HG03469 (cell line): Measurements from ENCODE around the gene ACBD6.

Experiments used
- ATAC-seq: cut with Tn5 transposase; IDR thresholded peaks from one replicate; pipeline ENCODE4 v1.9.1; 2021; ENCODE audit warnings: mild to moderate bottlenecking, moderate library complexity, moderate number of reproducible peaks; ENCODE audit not compliant: unreplicated experiment

The ACBD6 gene

DNA sequence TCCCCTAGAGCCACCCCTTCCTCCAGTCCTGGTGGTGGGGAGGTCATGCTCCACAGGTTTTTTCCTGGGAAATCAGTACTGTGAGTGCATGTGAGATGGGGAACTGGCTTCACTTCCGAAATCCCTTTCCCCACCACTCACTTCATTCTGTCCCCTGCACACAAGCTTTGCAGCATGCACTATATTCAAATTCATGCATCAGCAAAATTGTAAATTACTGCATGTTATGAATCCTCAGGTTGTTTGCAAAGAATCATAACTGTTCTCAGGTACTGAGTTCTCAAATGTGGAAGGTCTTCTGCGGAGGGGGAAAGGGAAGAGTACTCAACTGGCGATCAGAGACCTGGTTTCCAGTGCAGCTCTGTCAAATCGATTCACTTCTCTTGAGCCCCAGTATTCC, 230.0 kb downstream of the ACBD6 start:
- no peak for ATAC-seq

DNA sequence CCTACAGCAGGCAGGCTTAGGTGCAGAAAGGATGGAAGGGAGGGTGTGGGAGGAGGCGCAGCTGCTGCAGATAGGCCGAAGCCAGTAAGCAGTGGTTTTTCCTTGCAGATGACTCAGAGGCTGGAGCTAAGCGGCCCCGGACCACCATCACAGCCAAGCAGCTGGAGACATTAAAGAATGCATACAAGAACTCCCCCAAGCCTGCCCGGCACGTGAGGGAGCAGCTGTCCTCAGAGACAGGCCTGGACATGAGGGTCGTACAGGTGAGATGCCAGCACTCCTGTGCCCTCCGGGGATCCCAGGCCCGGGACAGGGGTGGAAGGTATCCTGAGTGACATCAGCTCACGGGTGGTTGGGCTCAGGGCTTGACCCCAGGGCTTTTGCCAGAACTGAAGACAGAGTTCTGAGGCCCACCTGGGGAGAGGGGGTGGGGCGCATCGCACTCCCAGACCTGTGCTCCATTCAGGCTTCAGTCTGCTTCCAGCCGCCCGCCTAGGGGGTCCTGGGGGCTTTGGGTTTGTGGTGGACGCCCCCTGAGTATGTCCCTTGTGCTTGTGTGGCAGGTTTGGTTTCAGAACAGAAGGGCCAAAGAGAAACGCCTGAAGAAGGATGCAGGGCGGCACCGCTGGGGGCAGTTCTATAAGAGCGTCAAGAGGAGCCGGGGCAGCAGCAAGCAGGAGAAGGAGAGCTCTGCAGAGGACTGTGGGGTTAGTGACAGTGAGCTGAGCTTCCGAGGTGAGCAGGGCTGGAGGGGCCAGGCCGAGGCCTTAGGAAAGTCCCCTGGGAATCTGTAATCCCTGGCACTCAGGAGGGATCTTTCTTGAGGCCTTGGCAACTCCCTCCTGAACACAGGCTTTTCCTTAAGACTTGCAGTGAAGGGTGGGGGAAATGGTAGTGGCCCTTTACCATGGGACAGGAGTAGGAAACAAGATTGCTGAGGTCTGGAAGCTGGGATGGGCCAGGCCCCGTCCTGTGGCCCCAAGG, 230.8 kb downstream of the ACBD6 start:
- ATAC-seq: no peak

DNA sequence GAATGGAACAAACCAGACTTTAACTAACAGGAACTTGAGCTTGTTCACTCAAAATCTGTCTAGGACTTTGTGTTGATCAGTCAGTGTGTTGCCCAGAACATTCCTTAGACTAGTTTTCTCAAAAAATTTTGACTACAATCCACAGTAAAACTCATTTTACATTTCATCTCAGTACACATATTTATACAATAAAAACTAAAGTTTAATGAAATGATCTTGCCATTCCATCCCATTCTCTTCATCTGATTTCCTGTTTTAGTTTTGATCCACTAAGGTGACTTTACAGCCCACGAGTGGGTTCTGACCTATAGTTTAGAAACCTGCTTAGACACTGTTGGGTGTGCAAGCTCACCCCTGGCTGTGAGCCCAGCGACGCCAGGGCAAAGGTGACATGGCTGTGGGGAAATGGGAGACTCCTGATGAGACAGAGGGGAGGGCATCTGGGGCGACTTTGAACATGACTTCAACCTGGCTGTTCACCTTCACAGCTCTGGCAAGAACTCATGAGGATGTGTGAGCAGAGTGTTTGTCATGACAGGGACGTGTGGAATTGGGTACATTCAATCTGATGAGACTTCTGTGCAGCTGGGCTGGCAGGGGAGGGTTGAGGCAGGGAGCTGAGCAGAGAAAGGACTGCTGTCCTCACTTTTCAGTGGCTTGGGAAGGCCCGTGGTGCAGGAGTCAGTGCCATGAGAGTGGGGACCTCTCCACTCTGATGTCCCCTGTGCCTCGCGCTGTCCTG, 231.7 kb downstream of the ACBD6 start:
- no peak for ATAC-seq

DNA sequence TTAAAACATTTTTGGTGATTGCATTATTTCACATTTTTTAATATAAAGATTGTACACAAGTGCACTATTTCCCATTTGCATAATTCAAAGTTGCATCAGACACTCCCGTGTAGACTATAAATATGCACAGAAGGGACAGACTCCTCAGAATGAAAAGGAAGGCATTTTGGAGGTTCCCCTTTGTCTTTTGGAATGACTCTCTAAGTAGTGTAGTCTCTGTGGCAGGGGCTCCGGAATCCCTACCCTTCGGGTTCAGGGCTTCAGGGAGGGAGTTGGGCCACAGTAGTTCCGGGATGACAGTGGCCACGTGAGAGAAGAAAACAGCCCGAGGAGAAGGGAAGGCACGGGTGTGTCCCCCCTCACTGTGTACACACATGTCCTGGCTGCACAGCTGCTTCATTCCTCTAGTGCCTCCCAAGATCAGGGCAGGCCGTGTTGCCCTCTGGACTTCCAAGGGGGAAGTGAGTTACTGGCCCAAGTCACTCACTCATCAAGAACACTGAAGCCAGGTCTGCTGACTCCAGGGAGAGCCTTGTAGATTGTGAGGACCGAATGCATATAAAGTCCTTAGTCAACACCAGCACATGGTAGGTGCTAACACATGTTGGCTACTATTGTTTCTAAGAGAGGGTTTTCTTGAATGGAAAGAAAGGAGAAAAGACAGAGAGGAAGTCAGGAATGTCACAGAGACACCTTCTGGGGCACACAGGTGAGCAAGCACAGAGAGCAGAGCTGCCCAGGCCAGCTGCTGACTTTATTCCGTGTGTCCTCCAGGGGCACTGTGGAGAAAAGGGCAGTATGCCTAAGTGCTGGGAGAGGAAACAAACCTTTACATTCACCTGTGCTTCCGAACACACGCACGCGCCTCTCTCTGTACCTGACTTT, 232.5 kb downstream of the ACBD6 start:
- ATAC-seq: no peak

DNA sequence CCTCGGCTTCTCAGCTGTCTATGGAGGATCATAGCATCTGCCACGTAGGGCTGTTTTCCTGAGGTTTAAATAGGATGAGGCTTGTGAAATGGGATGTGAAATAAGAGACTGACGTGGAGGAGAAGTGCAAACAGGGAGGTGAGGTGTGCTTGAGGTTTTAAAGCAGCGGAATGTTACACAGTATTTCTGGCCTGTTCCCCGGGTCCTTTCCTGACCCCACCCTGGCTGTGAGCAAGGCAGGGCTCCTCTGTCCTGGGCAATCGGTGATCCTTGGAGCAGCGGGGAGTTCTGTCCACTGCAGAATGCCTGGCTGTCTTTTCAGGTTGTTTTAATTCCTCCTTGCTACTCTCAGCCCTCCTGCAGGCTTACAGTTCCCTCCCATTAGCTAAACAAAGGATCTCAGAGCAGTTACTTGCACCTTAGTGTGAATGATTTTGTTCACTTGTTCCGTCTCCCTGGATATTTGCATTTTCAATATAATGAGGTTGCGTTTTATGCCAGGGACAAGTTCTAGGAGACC, 233.8 kb downstream of the ACBD6 start:
- no peak for ATAC-seq

- no peak for ATAC-seq
These were observed 234.4 kb downstream of the ACBD6 start for GRCh38 chr1:180267761-180268555.

GRCh38 chr1:180267211-180267561, 235.2 kb downstream of the ACBD6 start:
- no peak for ATAC-seq

- ATAC-seq: no peak
These were observed 235.8 kb downstream of the ACBD6 start for GRCh38 chr1:180266275-180267210.

- ATAC-seq: no peak
These were observed 236.5 kb downstream of the ACBD6 start for GRCh38 chr1:180265871-180266270.

DNA sequence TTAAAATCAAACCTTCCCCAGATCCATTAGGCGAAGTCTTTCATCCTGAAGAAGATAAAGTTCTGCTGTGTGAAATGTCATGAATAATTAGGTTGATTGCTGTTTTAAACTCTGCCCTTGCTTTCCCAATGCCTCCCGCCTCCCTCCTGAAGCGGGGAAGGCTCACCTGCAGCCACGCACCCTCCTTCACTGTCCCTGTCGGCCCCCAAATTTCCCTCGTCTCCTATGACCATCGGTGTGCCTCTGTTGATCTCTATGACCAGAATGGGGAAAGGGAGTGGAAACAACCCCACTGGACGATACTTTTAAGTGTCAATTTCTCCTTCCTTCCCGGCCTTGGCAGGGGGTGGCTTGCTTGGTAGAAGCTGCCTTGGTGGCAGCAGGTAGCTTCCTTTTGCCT, 237.2 kb downstream of the ACBD6 start:
- no peak for ATAC-seq

GRCh38 chr1:180264595-180264994, 237.8 kb downstream of the ACBD6 start:
- ATAC-seq: no peak

DNA sequence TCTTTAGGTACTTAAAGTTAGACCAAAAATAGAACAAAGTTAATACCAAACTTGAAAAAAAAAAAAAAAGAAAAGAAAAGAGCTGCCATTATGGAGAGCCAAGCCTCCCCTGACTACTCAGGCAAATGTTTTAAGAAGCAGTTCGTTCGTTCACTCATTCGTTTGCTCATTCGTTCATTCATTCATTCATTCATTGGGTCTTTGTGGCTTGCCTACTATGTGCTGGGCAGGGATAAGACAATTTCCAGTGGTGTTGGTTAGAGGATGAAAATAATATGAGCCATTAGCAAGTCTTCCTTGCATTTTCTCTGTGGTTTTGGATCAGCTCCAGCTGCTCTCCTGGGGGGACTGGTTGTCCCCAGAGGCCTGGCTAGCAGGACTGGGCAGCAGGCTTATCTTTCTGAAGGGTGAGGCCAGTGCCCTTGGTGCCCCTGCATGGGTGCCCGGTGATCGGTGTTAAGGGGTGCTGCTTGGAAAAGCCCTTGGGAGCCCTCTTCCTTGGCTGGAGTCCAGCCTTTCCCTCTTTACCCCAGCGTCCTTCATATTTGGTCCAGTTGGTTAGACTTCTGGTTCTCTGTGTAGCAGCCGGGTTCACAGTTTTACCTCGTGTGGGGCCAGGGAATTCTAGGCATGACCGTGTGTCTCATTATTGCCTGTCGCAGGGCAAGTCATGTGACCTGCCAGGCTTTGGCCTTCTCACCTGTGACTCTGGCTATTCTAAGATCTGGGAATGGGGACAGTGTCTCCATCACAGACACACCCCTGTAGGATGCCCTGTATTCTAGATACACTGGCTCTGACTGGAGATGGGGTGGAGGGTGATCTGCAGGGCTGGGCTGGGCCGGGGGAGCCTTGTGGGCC, 239.5 kb downstream of the ACBD6 start:
- no peak for ATAC-seq

DNA sequence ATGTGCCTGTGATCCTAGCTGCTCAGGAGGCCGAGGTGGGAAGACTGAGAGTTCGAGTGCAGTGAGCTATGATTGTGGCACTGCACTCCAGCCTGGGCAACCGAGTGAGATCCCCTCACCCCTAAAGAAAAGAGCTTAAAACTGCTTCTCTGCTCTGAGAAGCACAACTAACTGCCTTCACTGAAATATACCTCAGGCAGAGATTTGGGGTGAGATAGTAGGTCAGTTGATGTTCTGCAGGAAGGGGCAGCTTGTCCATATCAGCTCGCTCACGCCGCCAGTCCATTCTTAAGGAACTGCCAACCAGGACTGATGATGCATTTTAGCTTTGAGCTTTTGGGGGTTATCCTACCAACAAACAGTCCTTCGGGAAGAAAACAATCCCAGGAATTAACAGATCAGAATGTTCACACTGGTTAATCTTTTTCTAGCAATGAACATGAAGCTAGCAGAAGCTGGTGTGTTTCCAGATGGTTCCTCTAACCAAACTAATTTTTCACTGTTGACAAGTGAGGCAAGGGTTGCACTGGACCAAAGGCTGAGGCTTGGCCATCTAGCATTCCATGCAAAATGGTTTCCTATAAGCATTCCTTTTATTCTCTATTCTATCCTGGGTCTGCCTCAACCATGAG, 240.7 kb downstream of the ACBD6 start:
- no peak for ATAC-seq

GRCh38 chr1:180261030-180261429, 241.3 kb downstream of the ACBD6 start:
- ATAC-seq: no peak

GRCh38 chr1:180260541-180260940, 241.8 kb downstream of the ACBD6 start:
- ATAC-seq: no peak

DNA sequence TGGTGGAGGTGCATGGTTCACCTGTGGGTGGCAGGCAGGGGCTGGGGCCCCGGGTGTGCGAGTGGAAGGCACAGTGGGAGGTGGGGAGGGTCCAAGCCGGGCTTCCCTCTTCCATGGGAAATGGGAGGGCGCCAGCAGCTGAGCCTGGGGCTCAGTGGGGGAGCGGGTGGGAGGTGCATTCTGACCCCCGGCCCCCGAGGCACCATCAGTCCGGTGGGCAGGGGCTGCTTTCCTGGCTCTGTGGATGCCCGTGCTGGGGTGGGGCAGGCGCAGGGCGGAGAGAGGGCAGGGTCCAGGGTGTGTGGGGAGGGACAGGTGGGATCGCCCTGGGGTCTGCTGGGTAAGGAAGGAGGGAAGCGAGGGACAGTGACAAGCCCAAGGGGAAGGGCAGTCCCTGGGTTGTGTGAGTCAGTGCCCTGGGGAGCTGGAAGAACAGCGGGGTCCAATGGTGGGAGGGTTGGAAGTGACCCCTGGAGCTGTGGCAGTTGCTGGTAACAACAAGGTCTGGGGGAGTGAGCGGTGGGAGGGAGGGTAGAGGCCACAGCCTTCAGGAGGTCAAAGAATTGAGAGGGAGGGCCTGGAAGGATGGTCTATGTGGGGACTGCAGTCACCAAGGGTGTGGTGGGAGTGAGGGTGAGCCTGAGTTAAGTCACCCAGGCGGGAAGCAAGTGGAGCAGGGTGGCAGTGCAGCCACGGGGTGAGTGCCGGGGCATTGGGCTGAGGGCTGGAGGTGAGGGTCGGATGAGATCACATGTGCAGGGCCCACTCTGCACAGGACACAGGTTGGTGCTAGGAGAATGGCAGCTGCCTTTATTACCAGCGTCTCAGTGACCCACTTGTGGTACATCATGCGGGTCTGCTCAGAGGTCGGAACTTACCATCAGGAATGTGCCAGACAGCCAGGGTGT, 242.7 kb downstream of the ACBD6 start:
- ATAC-seq: no peak

- no peak for ATAC-seq
These were observed 243.4 kb downstream of the ACBD6 start for GRCh38 chr1:180258935-180259334.
